Panc1 (cell line): Measurements from ENCODE around the gene CDH8. TPM values are rescaled to one million over a fixed set of nuclear protein-coding genes. Genes with fewer than 3 reads are reported as not detected.

Experiments used
- ATAC-seq: fragments of 200-7000 bp; cut with Tn5 transposase; 2 replicates; pipeline ENCODE4 v1.9.1; 2020; ENCODE audit warnings: mild to moderate bottlenecking, moderate library complexity
- BruUV-seq: library from RNA; stranded (reverse); fragments of 400-500 nt; replicated peaks from 2 replicates; lab custom pipeline; 2021; lab: Mats Ljungman, UMichigan
- CTCF ChIA-PET: fragments of 300-600 bp; sonication (Branson Sonifier 250); formaldehyde crosslinking; loops from one replicate; lab custom pipeline; 2022; ENCODE audit warnings: antibody characterized with exemption; lab: Charles Lee
- POLR2A ChIA-PET: fragments of 300-600 bp; sonication (Branson Sonifier 250); formaldehyde crosslinking; loops from one replicate; lab custom pipeline; 2022; ENCODE audit warnings: antibody characterized with exemption; lab: Charles Lee
- DNase-seq: peaks from one replicate; pipeline ENCODE4 v3.0.0-alpha.2; 2010; ENCODE audit warnings: low read depth, low spot score
- H3K27ac ChIP-seq: 2 replicates; pipeline ENCODE4 v1.5.1; 2011; ENCODE audit warnings: mild to moderate bottlenecking, low read length, inconsistent platforms
- H3K27me3 ChIP-seq: fragments of 200-500 bp; sonication (Bioruptor generic); 2 replicates; pipeline ENCODE4 v1.6.0; 2014; ENCODE audit warnings: low read length, inconsistent platforms; ENCODE audit not compliant: control insufficient read depth, insufficient read depth
- H3K36me3 ChIP-seq: fragments of 200-500 bp; sonication (Bioruptor generic); 2 replicates; pipeline ENCODE4 v1.5.1; 2014; ENCODE audit warnings: inconsistent platforms, mild to moderate bottlenecking, low read length, moderate library complexity; ENCODE audit not compliant: control insufficient read depth, insufficient read depth
- H3K4me1 ChIP-seq: 2 replicates; pipeline ENCODE4 v1.5.1; 2011; ENCODE audit warnings: inconsistent platforms, mild to moderate bottlenecking, low read length, moderate library complexity; ENCODE audit not compliant: control insufficient read depth, insufficient read depth
- H3K4me3 ChIP-seq, 2 experiments: 2 replicates each; pipeline ENCODE4 v1.5.1; 2011 to 2012; ENCODE audit warnings: low read depth in 2 of 2, low read length in 2 of 2, mild to moderate bottlenecking in 2 of 2, inconsistent platforms in 1 of 2, moderate library complexity in 1 of 2
- H3K9me3 ChIP-seq: fragments of 200-500 bp; sonication (Bioruptor generic); 2 replicates; pipeline ENCODE4 v1.5.1; 2014; ENCODE audit warnings: low read depth, mild to moderate bottlenecking, inconsistent platforms, low read length, moderate library complexity; ENCODE audit not compliant: control insufficient read depth, insufficient read depth
- POLR2AphosphoS5 ChIP-seq: IDR thresholded peaks from 2 replicates; pipeline ENCODE4 v1.6.1; 2012; ENCODE audit warnings: mild to moderate bottlenecking, low read depth, low read length, moderate library complexity
- SIN3A ChIP-seq: IDR thresholded peaks from 2 replicates; pipeline ENCODE4 v1.6.1; 2012; ENCODE audit warnings: low read depth, mild to moderate bottlenecking, low read length, moderate library complexity, borderline replicate concordance; ENCODE audit not compliant: insufficient read depth
- TCF7L2 ChIP-seq: IDR thresholded peaks from 2 replicates; pipeline ENCODE4 v1.6.1; 2011; ENCODE audit warnings: mild to moderate bottlenecking, low read depth, low read length, inconsistent platforms
- in situ Hi-C: cut with HindIII; loops from 2 replicates; pipeline ENCODE4 v1.10.0; 2016; ENCODE audit warnings: low sequenced_read_pairs, low pct_unique_long_range_greater_than_20kb
- intact Hi-C: fragments of 100-400 bp; cut with micrococcal nuclease; formaldehyde crosslinking; loops from one replicate; pipeline ENCODE4 v1.10.0; 2022; ENCODE audit not compliant: unreplicated experiment
- total RNA-seq: library from RNA; stranded (reverse); gene quantifications from one replicate; pipeline ENCODE4 v1.2.1, GENCODE V29; 2021; ENCODE audit not compliant: unreplicated experiment
- TF ChIP-seq, protein P1 (sequence below): fragments of 450-650 bp; IDR thresholded peaks from 2 replicates; pipeline ENCODE4 v1.5.1; 2017; ENCODE audit warnings: mild to moderate bottlenecking
- TF ChIP-seq, protein P2 (sequence below), 2 experiments: IDR thresholded peaks; 2 replicates each; pipeline ENCODE4 v1.6.1; 2011 to 2012; ENCODE audit warnings: low read depth in 2 of 2, control low read depth in 1 of 2, low read length in 1 of 2, mild to moderate bottlenecking in 1 of 2, moderate library complexity in 1 of 2; ENCODE audit not compliant: insufficient read depth in 1 of 2

Gene CDH8
- total RNA-seq, 1 experiment from 2014 or later: 0.21 TPM

DNA sequence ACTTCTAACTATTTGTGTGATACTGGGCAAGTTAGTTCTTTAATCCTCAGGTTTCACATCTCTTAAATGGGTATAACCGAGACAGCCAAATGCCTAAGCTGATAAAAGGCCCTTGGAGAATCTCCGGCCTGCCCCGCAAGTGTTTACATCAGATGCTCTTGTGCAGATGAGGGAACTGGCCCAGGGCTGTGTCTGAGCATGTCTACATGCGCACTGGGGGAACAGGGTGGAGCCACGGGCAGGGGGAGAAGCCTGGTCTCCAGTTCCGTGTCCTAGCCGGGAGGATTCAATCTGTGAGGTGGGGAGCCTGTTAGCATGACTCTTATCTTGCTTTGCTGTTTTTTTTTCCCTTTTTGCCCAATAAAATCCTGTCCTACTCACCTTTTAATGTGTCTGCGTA lies 222.9 kb downstream of the CDH8 start:
- H3K9me3 ChIP-seq: no peaks in the 10 kb centered on the region
- in situ Hi-C loops: no loop called here
- intact Hi-C loops: no loop called here
- ChIA-PET CTCF (no interaction called here), POLR2A (no interaction called here)
- ATAC-seq (no peak), DNase-seq (no peak)
- BruUV-seq: no TSS peak
- TF ChIP-seq SIN3A (no peak), POLR2AphosphoS5 (no peak), TCF7L2 (no peak)
- TF ChIP-seq, protein P1, sequence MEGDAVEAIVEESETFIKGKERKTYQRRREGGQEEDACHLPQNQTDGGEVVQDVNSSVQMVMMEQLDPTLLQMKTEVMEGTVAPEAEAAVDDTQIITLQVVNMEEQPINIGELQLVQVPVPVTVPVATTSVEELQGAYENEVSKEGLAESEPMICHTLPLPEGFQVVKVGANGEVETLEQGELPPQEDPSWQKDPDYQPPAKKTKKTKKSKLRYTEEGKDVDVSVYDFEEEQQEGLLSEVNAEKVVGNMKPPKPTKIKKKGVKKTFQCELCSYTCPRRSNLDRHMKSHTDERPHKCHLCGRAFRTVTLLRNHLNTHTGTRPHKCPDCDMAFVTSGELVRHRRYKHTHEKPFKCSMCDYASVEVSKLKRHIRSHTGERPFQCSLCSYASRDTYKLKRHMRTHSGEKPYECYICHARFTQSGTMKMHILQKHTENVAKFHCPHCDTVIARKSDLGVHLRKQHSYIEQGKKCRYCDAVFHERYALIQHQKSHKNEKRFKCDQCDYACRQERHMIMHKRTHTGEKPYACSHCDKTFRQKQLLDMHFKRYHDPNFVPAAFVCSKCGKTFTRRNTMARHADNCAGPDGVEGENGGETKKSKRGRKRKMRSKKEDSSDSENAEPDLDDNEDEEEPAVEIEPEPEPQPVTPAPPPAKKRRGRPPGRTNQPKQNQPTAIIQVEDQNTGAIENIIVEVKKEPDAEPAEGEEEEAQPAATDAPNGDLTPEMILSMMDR: no peak
- TF ChIP-seq, protein P2, sequence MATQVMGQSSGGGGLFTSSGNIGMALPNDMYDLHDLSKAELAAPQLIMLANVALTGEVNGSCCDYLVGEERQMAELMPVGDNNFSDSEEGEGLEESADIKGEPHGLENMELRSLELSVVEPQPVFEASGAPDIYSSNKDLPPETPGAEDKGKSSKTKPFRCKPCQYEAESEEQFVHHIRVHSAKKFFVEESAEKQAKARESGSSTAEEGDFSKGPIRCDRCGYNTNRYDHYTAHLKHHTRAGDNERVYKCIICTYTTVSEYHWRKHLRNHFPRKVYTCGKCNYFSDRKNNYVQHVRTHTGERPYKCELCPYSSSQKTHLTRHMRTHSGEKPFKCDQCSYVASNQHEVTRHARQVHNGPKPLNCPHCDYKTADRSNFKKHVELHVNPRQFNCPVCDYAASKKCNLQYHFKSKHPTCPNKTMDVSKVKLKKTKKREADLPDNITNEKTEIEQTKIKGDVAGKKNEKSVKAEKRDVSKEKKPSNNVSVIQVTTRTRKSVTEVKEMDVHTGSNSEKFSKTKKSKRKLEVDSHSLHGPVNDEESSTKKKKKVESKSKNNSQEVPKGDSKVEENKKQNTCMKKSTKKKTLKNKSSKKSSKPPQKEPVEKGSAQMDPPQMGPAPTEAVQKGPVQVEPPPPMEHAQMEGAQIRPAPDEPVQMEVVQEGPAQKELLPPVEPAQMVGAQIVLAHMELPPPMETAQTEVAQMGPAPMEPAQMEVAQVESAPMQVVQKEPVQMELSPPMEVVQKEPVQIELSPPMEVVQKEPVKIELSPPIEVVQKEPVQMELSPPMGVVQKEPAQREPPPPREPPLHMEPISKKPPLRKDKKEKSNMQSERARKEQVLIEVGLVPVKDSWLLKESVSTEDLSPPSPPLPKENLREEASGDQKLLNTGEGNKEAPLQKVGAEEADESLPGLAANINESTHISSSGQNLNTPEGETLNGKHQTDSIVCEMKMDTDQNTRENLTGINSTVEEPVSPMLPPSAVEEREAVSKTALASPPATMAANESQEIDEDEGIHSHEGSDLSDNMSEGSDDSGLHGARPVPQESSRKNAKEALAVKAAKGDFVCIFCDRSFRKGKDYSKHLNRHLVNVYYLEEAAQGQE (IDR thresholded peaks at IDR 0.05; ENCODE audit: insufficient read depth in 1 of 2, low read depth in 2 of 2, low read length in 1 of 2): no peak
- H3K4me3 ChIP-seq: no peak overlapping the region
- H3K36me3 ChIP-seq: no peaks in the 10 kb centered on the region
- no peak overlapping the region for H3K27ac ChIP-seq
- no peaks in the 10 kb centered on the region for H3K27me3 ChIP-seq
- H3K4me1 ChIP-seq: no peaks in the 10 kb centered on the region

- ChIA-PET CTCF (no interaction called here), POLR2A (no interaction called here)
- DNase-seq (no peak), ATAC-seq (no peak)
- Histone ChIP-seq H3K4me3 (no peak overlapping the region), H3K4me1 (no peaks in the 10 kb centered on the region), H3K36me3 (no peaks in the 10 kb centered on the region), H3K27me3 (no peaks in the 10 kb centered on the region), H3K27ac (no peak overlapping the region), H3K9me3 (no peaks in the 10 kb centered on the region)
- intact Hi-C loops (no loop called here), in situ Hi-C loops (no loop called here)
- BruUV-seq: no TSS peak
- TF ChIP-seq, protein P2 (IDR thresholded peaks at IDR 0.05; ENCODE audit: insufficient read depth in 1 of 2, low read depth in 2 of 2, low read length in 1 of 2): no peak
- TF ChIP-seq POLR2AphosphoS5: no peak
- no peak for TF ChIP-seq TCF7L2
- TF ChIP-seq, protein P1: no peak
- no peak for TF ChIP-seq SIN3A
Measured at GRCh38 chr16:61812251-61812650, 224.0 kb downstream of the CDH8 start.
